ENCODE results near the gene RALGAPA2. TPM values are rescaled to one million over a fixed set of nuclear protein-coding genes. Genes with fewer than 3 reads are reported as not detected.

The RALGAPA2 gene
- total and polyA plus RNA-seq, 2 experiments from 2014 or later = 14.5 to 35.5 TPM

DNA sequence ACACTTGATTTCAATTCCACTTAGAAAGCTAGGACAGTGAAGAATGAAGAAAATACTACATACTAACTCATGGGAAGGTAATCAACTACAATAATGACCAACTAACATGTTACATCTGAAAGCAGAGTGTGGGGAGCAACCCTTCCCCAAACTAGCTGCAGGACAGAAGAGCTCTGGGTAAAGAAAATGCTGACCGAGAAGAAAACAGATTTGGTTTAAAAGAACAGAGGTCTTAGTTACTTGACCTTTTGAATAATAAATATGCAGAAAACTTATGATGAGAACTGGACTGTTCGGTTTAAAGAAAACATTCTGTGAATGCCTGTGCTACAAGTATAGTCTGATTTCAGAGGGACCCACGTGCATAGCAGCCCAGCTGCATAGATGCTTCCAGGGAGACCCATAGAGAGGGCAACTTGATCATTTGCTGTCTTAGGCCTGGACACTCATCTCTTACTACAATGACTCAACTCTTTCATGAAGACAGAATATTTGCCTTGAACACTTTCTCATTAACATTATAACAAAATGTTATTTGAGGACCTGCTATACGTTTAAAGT, 53.5 kb downstream of the RALGAPA2 start:
- Histone ChIP-seq H3K9me3 (ENCODE audit: low read depth) (no peaks in the 10 kb centered on the region), H3K4me1 (ENCODE audit: low read depth) (peaks cover 8% of the 10 kb centered on the region), H3K4me3 (no peak overlapping the region), H3K27ac (no peak overlapping the region), H3K27me3 (no peaks in the 10 kb centered on the region), H3K36me3 (no peaks in the 10 kb centered on the region)
- no peak for DNase-seq (ENCODE audit: low read depth in 1 of 2, low spot score in 1 of 2)
- TF ChIP-seq, protein P1, sequence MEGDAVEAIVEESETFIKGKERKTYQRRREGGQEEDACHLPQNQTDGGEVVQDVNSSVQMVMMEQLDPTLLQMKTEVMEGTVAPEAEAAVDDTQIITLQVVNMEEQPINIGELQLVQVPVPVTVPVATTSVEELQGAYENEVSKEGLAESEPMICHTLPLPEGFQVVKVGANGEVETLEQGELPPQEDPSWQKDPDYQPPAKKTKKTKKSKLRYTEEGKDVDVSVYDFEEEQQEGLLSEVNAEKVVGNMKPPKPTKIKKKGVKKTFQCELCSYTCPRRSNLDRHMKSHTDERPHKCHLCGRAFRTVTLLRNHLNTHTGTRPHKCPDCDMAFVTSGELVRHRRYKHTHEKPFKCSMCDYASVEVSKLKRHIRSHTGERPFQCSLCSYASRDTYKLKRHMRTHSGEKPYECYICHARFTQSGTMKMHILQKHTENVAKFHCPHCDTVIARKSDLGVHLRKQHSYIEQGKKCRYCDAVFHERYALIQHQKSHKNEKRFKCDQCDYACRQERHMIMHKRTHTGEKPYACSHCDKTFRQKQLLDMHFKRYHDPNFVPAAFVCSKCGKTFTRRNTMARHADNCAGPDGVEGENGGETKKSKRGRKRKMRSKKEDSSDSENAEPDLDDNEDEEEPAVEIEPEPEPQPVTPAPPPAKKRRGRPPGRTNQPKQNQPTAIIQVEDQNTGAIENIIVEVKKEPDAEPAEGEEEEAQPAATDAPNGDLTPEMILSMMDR (IDR thresholded peaks at IDR 0.05; ENCODE audit: low read depth, low read length) = no peak

GRCh38 chr20:20658123-20658522, 54.3 kb downstream of the RALGAPA2 start:
- Histone ChIP-seq H3K27me3 (no peaks in the 10 kb centered on the region), H3K36me3 (no peaks in the 10 kb centered on the region), H3K27ac (no peak overlapping the region), H3K4me3 (no peak overlapping the region), H3K9me3 (ENCODE audit: low read depth) (no peaks in the 10 kb centered on the region), H3K4me1 (ENCODE audit: low read depth) (peaks cover 8% of the 10 kb centered on the region)
- TF ChIP-seq, protein P1 (IDR thresholded peaks at IDR 0.05; ENCODE audit: low read depth, low read length) = no peak
- DNase-seq (ENCODE audit: low read depth in 1 of 2, low spot score in 1 of 2) = no peak

DNA sequence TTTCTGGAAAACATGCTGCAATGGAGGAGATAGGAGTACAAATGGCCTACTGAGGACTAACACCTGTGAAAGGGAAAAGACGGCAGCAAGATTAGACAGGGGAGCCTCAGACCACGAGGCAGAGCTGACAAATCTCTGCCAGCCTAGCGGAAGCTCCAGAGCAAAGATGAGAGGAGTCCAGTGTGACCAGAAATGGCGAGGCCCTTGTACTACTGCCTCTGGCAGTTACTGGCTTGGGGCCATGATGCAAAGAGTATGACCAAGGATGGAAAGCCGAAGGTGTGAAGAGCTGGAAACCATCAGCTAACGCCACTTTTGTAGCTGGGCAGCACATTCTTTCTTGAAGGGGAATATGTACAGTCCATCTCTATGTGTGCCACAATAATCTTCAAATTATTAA, 55.4 kb downstream of the RALGAPA2 start:
- H3K4me1 ChIP-seq (ENCODE audit: low read depth) = no peaks in the 10 kb centered on the region
- no peak overlapping the region for H3K4me3 ChIP-seq
- H3K36me3 ChIP-seq = no peaks in the 10 kb centered on the region
- no peaks in the 10 kb centered on the region for H3K9me3 ChIP-seq (ENCODE audit: low read depth)
- TF ChIP-seq, protein P1 (IDR thresholded peaks at IDR 0.05; ENCODE audit: low read depth, low read length) = no peak
- DNase-seq (ENCODE audit: low read depth in 1 of 2, low spot score in 1 of 2) = no peak
- H3K27ac ChIP-seq = no peak overlapping the region
- no peaks in the 10 kb centered on the region for H3K27me3 ChIP-seq

GRCh38 chr20:20655883-20656282, 56.6 kb downstream of the RALGAPA2 start:
- Histone ChIP-seq H3K36me3 (no peaks in the 10 kb centered on the region), H3K9me3 (ENCODE audit: low read depth) (no peaks in the 10 kb centered on the region), H3K27ac (no peak overlapping the region), H3K27me3 (no peaks in the 10 kb centered on the region), H3K4me1 (ENCODE audit: low read depth) (no peaks in the 10 kb centered on the region), H3K4me3 (no peak overlapping the region)
- DNase-seq (ENCODE audit: low read depth in 1 of 2, low spot score in 1 of 2) = no peak
- TF ChIP-seq, protein P1 (IDR thresholded peaks at IDR 0.05; ENCODE audit: low read depth, low read length) = no peak

DNA sequence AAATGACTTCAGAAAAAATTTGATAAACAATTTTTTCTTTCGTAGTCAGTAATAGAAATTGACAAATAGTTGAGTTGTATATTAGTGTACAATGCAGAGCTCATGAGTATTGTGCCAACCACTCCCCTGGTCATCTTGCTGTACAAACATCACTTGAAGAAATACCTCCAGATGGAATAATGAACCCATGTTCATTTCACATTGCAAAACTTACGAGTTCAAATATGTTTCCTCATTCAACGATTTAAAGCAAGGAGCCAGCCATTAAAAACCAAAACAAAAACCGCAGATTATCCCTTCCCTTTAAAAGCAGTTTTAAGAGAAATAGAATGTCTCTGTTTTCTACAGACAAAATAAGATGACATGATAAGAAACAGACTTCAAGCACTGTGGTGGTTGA, 62.5 kb downstream of the RALGAPA2 start:
- H3K27ac ChIP-seq = no peak overlapping the region
- no peaks in the 10 kb centered on the region for H3K27me3 ChIP-seq
- H3K36me3 ChIP-seq = no peaks in the 10 kb centered on the region
- TF ChIP-seq, protein P1 (IDR thresholded peaks at IDR 0.05; ENCODE audit: low read depth, low read length) = no peak
- no peak overlapping the region for H3K4me3 ChIP-seq
- H3K4me1 ChIP-seq (ENCODE audit: low read depth) = no peaks in the 10 kb centered on the region
- H3K9me3 ChIP-seq (ENCODE audit: low read depth) = no peaks in the 10 kb centered on the region
- DNase-seq (ENCODE audit: low read depth in 1 of 2, low spot score in 1 of 2) = no peak
